ENCODE data around the gene KRT5. TPM values are rescaled to one million over a fixed set of nuclear protein-coding genes. Genes with fewer than 3 reads are reported as not detected.

The KRT5 gene
- total RNA-seq, 2 donors from 2014 or later, result not detected

DNA sequence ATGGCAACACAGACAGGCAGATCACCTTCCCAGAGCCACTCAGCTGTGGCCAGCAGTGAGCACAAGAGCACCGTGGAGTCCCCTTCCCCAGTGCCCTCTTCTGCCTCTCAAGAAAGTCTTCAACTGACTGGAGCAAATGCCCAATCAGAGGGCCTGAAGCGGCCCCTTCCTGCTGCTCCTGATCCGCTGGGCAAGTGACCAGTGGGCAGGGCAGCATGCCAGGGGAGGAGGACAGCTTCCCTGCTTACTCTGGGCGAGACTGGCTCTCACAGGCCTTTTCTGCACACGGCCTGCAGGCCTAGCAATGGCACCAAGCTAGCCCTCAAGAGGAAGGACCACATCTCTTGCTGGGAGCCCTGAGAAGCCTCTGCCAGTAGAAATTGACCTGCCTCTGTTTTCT is 31.9 kb upstream of the KRT5 start:
- Histone ChIP-seq H3K27ac (no peak overlapping the region), H3K4me1 (no peaks in the 10 kb centered on the region), H3K27me3 (no peaks in the 10 kb centered on the region), H3K9me3 (no peaks in the 10 kb centered on the region), H3K4me3 (no peak overlapping the region), H3K36me3 (no peaks in the 10 kb centered on the region), H3K9ac (ENCODE audit: low read depth in 2 of 2, low read length in 2 of 2) (no peak overlapping the region)
- intact Hi-C loops (cut with DNase I), result no loop called here
- no peak for DNase-seq
- TF ChIP-seq, protein P1, sequence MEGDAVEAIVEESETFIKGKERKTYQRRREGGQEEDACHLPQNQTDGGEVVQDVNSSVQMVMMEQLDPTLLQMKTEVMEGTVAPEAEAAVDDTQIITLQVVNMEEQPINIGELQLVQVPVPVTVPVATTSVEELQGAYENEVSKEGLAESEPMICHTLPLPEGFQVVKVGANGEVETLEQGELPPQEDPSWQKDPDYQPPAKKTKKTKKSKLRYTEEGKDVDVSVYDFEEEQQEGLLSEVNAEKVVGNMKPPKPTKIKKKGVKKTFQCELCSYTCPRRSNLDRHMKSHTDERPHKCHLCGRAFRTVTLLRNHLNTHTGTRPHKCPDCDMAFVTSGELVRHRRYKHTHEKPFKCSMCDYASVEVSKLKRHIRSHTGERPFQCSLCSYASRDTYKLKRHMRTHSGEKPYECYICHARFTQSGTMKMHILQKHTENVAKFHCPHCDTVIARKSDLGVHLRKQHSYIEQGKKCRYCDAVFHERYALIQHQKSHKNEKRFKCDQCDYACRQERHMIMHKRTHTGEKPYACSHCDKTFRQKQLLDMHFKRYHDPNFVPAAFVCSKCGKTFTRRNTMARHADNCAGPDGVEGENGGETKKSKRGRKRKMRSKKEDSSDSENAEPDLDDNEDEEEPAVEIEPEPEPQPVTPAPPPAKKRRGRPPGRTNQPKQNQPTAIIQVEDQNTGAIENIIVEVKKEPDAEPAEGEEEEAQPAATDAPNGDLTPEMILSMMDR (IDR thresholded peaks at IDR 0.05), result no peak

DNA sequence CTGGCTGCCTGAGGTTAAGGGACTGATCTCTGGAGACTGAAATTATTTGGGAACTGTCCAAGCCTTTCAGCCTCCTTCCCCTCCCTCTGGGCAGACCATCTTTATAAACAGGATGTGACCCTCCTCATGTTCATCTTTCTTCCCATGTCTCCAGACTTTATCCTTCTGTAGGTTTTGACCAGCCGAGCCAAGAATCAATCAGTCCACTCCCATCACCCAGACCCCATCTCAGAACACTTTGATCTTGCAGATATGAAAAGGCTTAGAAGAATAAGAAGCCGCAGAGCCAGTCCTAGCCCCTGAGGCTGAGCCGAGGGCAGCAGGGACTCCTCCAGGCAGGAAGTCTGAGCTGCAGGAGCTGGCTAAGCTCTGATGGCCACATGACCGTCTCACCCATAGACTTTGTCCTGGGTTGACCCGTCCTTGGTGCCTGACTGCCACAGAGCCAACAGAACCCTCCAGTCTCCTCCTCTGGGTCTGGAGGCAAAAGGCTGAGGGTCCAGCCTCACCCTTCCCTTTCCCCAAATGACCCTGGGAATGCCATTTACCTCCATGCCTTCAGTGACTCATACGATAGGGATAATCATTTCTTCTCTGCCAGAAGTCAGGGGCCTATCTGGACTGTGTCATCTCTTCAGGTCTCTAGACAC is 31.1 kb upstream of the KRT5 start:
- H3K27ac ChIP-seq, result no peak overlapping the region
- no peak for DNase-seq

DNA sequence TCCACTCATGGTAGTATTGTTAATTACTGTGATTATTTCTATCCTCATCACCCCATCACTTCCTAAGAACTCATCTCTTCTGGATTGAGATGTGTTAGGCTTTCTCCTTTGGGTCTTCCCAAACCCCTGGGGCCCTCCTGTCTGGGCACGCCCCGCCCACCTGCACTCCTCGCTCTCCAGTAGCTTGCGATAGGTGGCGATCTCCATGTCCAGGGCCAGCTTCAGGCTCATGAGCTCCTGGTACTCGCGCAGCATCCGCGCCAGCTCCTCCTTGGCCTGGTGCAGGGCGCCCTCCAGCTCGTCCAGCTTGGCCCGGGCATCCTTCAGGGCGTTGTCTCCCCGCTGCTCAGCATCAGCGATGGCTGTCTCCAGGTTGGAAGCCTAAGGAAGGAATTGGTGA is 25.9 kb upstream of the KRT5 start:
- no peak for DNase-seq
- no peak overlapping the region for H3K4me3 ChIP-seq
- intact Hi-C loops (cut with DNase I), result no loop called here

More for the DNA sequence above, 31.1 kb upstream of the KRT5 start:
- Histone ChIP-seq H3K36me3 (no peaks in the 10 kb centered on the region), H3K9ac (ENCODE audit: low read depth in 2 of 2, low read length in 2 of 2) (no peak overlapping the region), H3K4me1 (no peaks in the 10 kb centered on the region), H3K9me3 (no peaks in the 10 kb centered on the region), H3K27me3 (no peaks in the 10 kb centered on the region), H3K4me3 (no peak overlapping the region)
- TF ChIP-seq, protein P1 (IDR thresholded peaks at IDR 0.05), result no peak
- intact Hi-C loops (cut with DNase I), result no loop called here

DNA sequence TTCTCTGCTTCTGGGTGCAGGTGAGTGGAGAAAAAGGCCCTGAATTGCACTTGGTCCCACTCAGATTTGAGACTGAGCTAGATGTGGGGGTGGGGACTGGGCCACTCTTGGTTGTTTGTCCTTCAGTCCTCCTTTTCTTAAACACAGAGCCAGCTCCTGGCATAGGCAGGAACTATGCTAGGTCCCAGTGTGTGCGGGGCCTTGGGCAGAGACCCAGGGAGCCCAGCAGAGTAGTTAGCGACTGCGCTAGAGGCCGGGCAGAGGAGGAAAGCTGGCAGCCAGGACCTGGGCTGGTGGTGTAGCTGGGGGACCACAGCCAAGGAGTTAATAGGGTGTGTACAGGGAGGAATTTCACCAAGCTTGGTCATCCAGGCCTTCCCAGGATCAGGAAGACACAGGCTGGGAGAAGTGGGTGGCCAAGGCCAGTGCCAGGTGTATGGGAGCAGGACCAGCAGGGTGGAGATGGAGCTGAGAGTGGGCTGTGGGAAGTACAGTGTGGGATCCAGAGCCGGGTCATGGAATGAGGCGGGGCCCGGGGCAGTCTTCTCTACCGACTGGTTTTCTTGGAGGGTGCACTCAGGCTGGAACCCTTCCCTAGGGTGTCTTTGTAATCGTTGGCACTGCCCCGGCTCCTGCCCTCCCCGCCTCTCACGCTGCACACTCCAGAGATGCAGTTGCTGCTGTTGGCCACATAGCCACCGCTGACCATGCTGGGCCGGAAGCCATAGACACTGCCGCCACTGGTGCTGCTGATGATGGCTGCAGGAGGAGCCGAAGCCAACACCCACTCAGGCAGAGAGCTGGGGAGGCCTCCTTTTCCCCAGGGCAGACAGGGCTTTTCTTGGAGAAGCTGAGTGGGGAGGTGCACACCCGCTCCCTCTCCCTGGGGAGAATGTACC is 24.0 kb upstream of the KRT5 start:
- Histone ChIP-seq H3K9me3 (no peaks in the 10 kb centered on the region), H3K4me1 (no peaks in the 10 kb centered on the region)

More for the DNA sequence above, 25.9 kb upstream of the KRT5 start:
- no peaks in the 10 kb centered on the region for H3K27me3 ChIP-seq
- H3K36me3 ChIP-seq, result no peaks in the 10 kb centered on the region
- H3K9me3 ChIP-seq, result no peaks in the 10 kb centered on the region
- H3K9ac ChIP-seq (ENCODE audit: low read depth in 2 of 2, low read length in 2 of 2), result no peak overlapping the region
- no peak overlapping the region for H3K27ac ChIP-seq
- TF ChIP-seq, protein P1 (IDR thresholded peaks at IDR 0.05), result no peak
- H3K4me1 ChIP-seq, result no peaks in the 10 kb centered on the region

DNA sequence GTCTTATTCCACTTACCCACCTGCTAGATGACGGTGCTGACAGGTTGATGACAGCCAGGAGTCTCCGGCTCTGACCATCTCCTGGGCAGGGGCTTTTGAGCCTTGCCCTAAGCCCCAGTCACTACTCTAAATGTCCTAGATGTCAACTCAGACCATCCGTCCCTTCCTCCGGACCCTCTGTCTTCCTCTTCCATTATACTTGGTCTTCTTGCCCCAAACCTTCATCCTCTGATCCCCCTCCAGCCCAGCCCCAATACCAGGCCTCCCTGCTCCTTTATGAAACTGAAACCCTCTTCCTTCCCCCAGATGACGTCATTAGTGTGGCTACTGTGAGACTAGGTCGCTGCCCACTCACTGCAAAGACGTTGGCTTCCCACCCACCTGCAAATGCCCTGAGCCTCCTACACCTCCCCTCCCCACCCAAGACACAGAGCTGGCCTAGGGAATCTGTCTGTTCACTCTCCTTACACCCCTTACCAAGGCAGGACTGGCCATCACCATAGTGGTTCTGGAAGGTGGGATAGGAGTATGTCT is 22.7 kb upstream of the KRT5 start:
- no peak overlapping the region for H3K27ac ChIP-seq
- TF ChIP-seq, protein P1 (IDR thresholded peaks at IDR 0.05), result no peak
- H3K36me3 ChIP-seq, result no peaks in the 10 kb centered on the region
- no peak for DNase-seq
- intact Hi-C loops (cut with DNase I), result no loop called here
- H3K27me3 ChIP-seq, result no peaks in the 10 kb centered on the region
- no peaks in the 10 kb centered on the region for H3K9me3 ChIP-seq
- H3K4me3 ChIP-seq, result no peak overlapping the region
- H3K4me1 ChIP-seq, result no peaks in the 10 kb centered on the region
- no peak overlapping the region for H3K9ac ChIP-seq (ENCODE audit: low read depth in 2 of 2, low read length in 2 of 2)

More for the DNA sequence above, 24.0 kb upstream of the KRT5 start:
- no peak for DNase-seq
- no peak overlapping the region for H3K27ac ChIP-seq
- H3K4me3 ChIP-seq, result no peak overlapping the region
- no peaks in the 10 kb centered on the region for H3K27me3 ChIP-seq
- intact Hi-C loops (cut with DNase I), result no loop called here
- TF ChIP-seq, protein P1 (IDR thresholded peaks at IDR 0.05), result no peak
- H3K36me3 ChIP-seq, result no peaks in the 10 kb centered on the region
- no peak overlapping the region for H3K9ac ChIP-seq (ENCODE audit: low read depth in 2 of 2, low read length in 2 of 2)
